Heart right ventricle (tissue), 16 donors: ENCODE results near the gene PARD3. TPM values are rescaled to one million over a fixed set of nuclear protein-coding genes. Genes with fewer than 3 reads are reported as not detected.

Experiments used
- ATAC-seq, 8 donors: fragments of 200-7000 bp; cut with Tn5 transposase; one replicate each; pipeline ENCODE4 v1.9.1; 2020; ENCODE audit warnings: mild to moderate bottlenecking in 8 of 8, moderate library complexity in 8 of 8, moderate number of reproducible peaks in 1 of 8
- DNase-seq, 2 donors: peaks; one replicate each; pipeline ENCODE4 v3.0.0-alpha.2; 2020
- H3K27ac ChIP-seq, 10 donors: fragments of 200-600 bp; sonication (generic) in 2 of 10; one replicate each; pipeline versions ENCODE4 v1.5.0 to v1.8.0; 2020 to 2022; ENCODE audit warnings: mild to moderate bottlenecking in 3 of 10
- H3K27me3 ChIP-seq, 7 donors: fragments of 200-600 bp; one replicate each; pipeline ENCODE4 v1.8.0; 2021 to 2022; ENCODE audit warnings: mild to moderate bottlenecking in 2 of 7
- H3K36me3 ChIP-seq, 9 donors: fragments of 200-600 bp; sonication (generic) in 1 of 9; one replicate each; pipeline versions ENCODE4 v1.5.0 to v1.8.0; 2020 to 2022; ENCODE audit warnings: mild to moderate bottlenecking in 2 of 9
- H3K4me1 ChIP-seq, 9 donors: fragments of 200-600 bp; sonication (generic) in 1 of 9; one replicate each; pipeline versions ENCODE4 v1.5.0 to v1.8.0; 2020 to 2022; ENCODE audit warnings: mild to moderate bottlenecking in 4 of 9
- H3K4me3 ChIP-seq, 10 donors: fragments of 200-600 bp; sonication (generic) in 2 of 10; one replicate each; pipeline versions ENCODE4 v1.5.0 to v1.8.0; 2020 to 2022; ENCODE audit warnings: mild to moderate bottlenecking in 7 of 10, moderate library complexity in 2 of 10
- H3K9me3 ChIP-seq, 11 donors: fragments of 200-600 bp in 10 of 11; sonication (generic) in 2 of 11; one replicate each; pipeline versions ENCODE4 v1.5.0 to v1.8.0; 2013 to 2022; ENCODE audit warnings: mild to moderate bottlenecking in 2 of 11, control low read depth in 1 of 11, moderate library complexity in 1 of 11
- CTCF ChIP-seq, 9 donors: fragments of 200-600 bp; sonication (generic) in 2 of 9; IDR thresholded peaks; one replicate each; pipeline versions ENCODE4 v1.5.0 to v1.8.0; 2021 to 2022; ENCODE audit warnings: antibody characterized with exemption in 9 of 9, mild to moderate bottlenecking in 5 of 9, moderate library complexity in 1 of 9
- WGBS, 2 donors: extraction: QIAGEN DNeasy Blood & Tissue Kit; methylation state at CpG; one replicate each; pipeline ENCODE4 v1.1.7; 2013; ENCODE audit warnings: inconsistent platforms in 1 of 2; 5-methylcytosine and 5-hydroxymethylcytosine counted together
- intact Hi-C, 10 donors: fragments of 100-400 bp; cut with DNase I; formaldehyde crosslinking; loops; one replicate each; pipeline versions ENCODE4 v1.11.1 to v1.14.2; 2022
- polyA plus RNA-seq, 2 donors: library from polyadenylated mRNA; stranded (reverse); fragments of 200-250 nt; gene quantifications; one replicate each; pipeline ENCODE4 v1.2.3, GENCODE V29; 2013
- total RNA-seq, 10 donors: library from RNA; stranded (reverse); fragmentation: NEBNext Ultra II Directional in 3 of 10; extraction: Animal tissue kit (Norgen Biotek cat#: 25700) in 3 of 10; gene quantifications; one replicate each; pipeline versions ENCODE4 v1.2.1 to v1.2.4, GENCODE V29; 2021 to 2023
- donor health status: Arrhythmogenic right ventricular cardiomyopathy.
- donor health status: ischemic (EF 13 %, LVEDD 7.1; RV severe dilation, severe dysfunction).
- donor health status: healthy with polysubstance abuse.
- donor health status: DM: no; HTN: yes; CAD: no.
- donor health status: DM: no; HTN: no; CAD: no.
- donor health status: ischemic (EF 25% LVEDD 6.9; RV normal size, moderate dysfunction).
- donor health status: ischemic (EF 25% LVEDD 5.7; RV mildly dilated, moderate dysfunction).
- donor health status: healthy.
- donor health status: DM: yes; HTN: yes; CAD: no.
- donor health status: Ischemic cardiomyopathy.
- donor health status: ischemic (EF 35%, LVEDD 5.7; RV mildly dilated, moderate dysfunction).
- donor health status: nonischemic (EF 11% LVEDD 7.7; RV severe dilation, severe dysfunction).
- donor health status: DM: yes; HTN: yes; CAD: no.
- donor health status: PGD.
- donor health status: ischemic (EF 29% LVEDD 5.4; RV normal size, mild dysfunction).
- donor health status: nonischemic (EF 23%, LVEDD 6.1; RV moderate dilation, normal function).

The PARD3 gene
- total and polyA plus RNA-seq, 12 donors = 19.7 to 41.8 (median 34.2) TPM

- peaks cover 0 to 35% (median 10%) of the 10 kb centered on the region in 9 donors for H3K4me1 ChIP-seq
- ATAC-seq = no peak
- no peak for TF ChIP-seq CTCF (IDR thresholded peaks at IDR 0.05)
These were observed 270.7 kb downstream of the PARD3 start for GRCh38 chr10:34544400-34544799.

GRCh38 chr10:34543716-34544115 is 271.4 kb downstream of the PARD3 start:
- 49 to 70% methylated on average over 2 of the region's 2 CpGs for WGBS, 2 donors
- no peak for ATAC-seq
- DNase-seq = no peak
- H3K27me3 ChIP-seq = no peaks in the 10 kb centered on the region
- H3K36me3 ChIP-seq = no peaks in the 10 kb centered on the region
- TF ChIP-seq CTCF (IDR thresholded peaks at IDR 0.05) = no peak
- no peak overlapping the region for H3K27ac ChIP-seq
- no peak overlapping the region for H3K4me3 ChIP-seq
- intact Hi-C loops = no loop called here
- H3K9me3 ChIP-seq = no peaks in the 10 kb centered on the region
- peaks cover 0 to 35% (median 13%) of the 10 kb centered on the region in 9 donors for H3K4me1 ChIP-seq

More at GRCh38 chr10:34544400-34544799, 270.7 kb downstream of the PARD3 start:
- no peak overlapping the region for H3K4me3 ChIP-seq
- H3K36me3 ChIP-seq = no peaks in the 10 kb centered on the region
- no peaks in the 10 kb centered on the region for H3K27me3 ChIP-seq
- intact Hi-C loops = no loop called here
- DNase-seq = no peak
- H3K9me3 ChIP-seq = no peaks in the 10 kb centered on the region
- no peak overlapping the region for H3K27ac ChIP-seq

- ATAC-seq = no peak
- Histone ChIP-seq H3K4me1 (peaks cover 0 to 37% (median 24%) of the 10 kb centered on the region in 9 donors), H3K27ac (no peak overlapping the region), H3K36me3 (no peaks in the 10 kb centered on the region), H3K9me3 (no peaks in the 10 kb centered on the region), H3K27me3 (no peaks in the 10 kb centered on the region), H3K4me3 (no peak overlapping the region)
- intact Hi-C loops = no loop called here
- DNase-seq = no peak
- TF ChIP-seq CTCF (IDR thresholded peaks at IDR 0.05) = no peak
- WGBS, 2 donors = 95% methylated on average over 7 of the region's 7 CpGs
These were observed 274.6 kb downstream of the PARD3 start for GRCh38 chr10:34540492-34540891.

GRCh38 chr10:34539533-34540315 is 275.4 kb downstream of the PARD3 start:
- peak; percentile 68 to 94 (median 83) for ATAC-seq
- Histone ChIP-seq H3K27ac (peak overlapping the region in 8 of 10 donors; percentile 14 to 64 (median 57)), H3K4me3 (peak overlapping the region in 9 of 10 donors; percentile 5 to 43 (median 37)), H3K4me1 (peaks cover 0 to 40% (median 24%) of the 10 kb centered on the region in 9 donors), H3K27me3 (no peaks in the 10 kb centered on the region), H3K36me3 (no peaks in the 10 kb centered on the region), H3K9me3 (no peaks in the 10 kb centered on the region)
- WGBS, 2 donors = 55 to 59% methylated on average over 13 of the region's 13 CpGs
- no peak for TF ChIP-seq CTCF (IDR thresholded peaks at IDR 0.05)
- intact Hi-C loops = loop anchor here in 2 of 10 donors (5.0 kb wide), 2 partner anchors 43 to 83 kb away; no protein-coding TSS in a partner anchor
- peak in 1 of 2 donors; percentile 7 for DNase-seq
